Measurements from ENCODE around the gene MRPL54.

DNA sequence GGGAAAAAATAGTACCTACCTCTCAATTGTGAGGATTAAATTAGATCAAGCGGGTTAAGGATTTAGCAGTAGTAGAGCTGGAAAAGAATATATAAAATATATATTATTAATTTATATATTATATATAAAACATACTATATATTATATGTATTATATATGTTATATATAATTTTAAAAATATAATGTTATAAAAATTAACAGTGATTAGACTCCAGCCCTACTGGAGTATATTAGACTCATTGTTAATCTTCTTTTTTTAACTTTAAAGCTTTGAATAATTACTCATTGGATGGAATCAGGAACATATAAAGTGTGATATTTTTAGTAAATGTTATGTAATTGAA lies 380 bp upstream of the MRPL54 start:
- TF ChIP-seq CTCF (conservative IDR thresholded peaks at IDR 0.05 in 1 of 2, IDR thresholded peaks at IDR 0.05 in 1 of 2; ENCODE audit: low read depth in 1 of 2, low read length in 2 of 2) (no peak), EZH2 (IDR thresholded peaks at IDR 0.05; ENCODE audit: low read length, missing control alignments) (no peak)
